Stimulated activated CD4-positive, alpha-beta T cell treated with anti-CD3 and anti-CD28 coated beads, Interleukin-15, amount 100 ng/mL, for 1 hour (primary cell): Measurements from ENCODE around the gene CDH23.

Source experiments
- DNase-seq, 2 donors: peaks; one replicate each; pipeline ENCODE4 v3.0.0-alpha.2; 2020; ENCODE audit warnings: low read depth in 1 of 2, low spot score in 1 of 2

Gene CDH23

GRCh38 chr10:71671994-71672946 is 275.6 kb downstream of the CDH23 start:
- DNase-seq = no peak

GRCh38 chr10:71675295-71675970 is 278.7 kb downstream of the CDH23 start:
- no peak for DNase-seq

DNA sequence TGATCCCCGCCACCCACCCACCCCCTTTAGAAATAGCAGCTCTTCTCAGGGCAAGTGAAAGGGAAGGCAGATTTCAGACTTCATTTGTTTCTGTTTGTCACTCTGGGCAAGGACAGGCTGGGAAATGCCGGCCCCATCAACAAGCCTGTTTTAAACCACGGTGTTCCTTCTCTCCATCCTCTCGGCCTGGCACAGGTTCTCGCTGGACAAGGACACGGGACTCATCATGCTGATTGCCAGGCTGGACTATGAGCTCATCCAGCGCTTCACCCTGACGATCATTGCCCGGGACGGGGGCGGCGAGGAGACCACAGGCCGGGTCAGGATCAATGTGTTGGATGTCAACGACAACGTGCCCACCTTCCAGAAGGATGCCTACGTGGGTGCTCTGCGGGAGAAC is 280.5 kb downstream of the CDH23 start:
- DNase-seq = no peak

GRCh38 chr10:71678057-71678805 is 281.5 kb downstream of the CDH23 start:
- no peak for DNase-seq

DNA sequence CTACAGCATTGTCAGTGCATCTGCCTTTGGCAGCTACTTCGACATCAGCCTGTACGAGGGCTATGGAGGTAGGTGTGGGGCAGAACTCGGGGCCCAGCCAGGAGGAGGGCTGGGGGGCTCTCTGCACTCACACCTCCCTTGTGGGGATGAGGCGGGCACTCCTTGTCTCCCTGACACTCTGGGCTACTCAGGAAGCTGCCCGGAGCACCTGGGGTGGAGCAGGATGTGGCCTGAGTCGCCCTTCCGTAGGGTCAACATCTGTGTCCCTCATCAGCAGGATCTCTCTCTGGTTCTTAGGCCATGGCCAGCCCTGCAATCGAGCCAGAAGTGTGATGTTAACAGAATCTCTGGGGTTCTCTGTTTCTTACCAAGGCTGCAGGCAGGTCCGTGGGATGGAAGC is 282.7 kb downstream of the CDH23 start:
- no peak for DNase-seq

- no peak for DNase-seq
These were observed 285.3 kb downstream of the CDH23 start for GRCh38 chr10:71681977-71682376.

- no peak for DNase-seq
These were observed 286.6 kb downstream of the CDH23 start for GRCh38 chr10:71683301-71683700.

DNA sequence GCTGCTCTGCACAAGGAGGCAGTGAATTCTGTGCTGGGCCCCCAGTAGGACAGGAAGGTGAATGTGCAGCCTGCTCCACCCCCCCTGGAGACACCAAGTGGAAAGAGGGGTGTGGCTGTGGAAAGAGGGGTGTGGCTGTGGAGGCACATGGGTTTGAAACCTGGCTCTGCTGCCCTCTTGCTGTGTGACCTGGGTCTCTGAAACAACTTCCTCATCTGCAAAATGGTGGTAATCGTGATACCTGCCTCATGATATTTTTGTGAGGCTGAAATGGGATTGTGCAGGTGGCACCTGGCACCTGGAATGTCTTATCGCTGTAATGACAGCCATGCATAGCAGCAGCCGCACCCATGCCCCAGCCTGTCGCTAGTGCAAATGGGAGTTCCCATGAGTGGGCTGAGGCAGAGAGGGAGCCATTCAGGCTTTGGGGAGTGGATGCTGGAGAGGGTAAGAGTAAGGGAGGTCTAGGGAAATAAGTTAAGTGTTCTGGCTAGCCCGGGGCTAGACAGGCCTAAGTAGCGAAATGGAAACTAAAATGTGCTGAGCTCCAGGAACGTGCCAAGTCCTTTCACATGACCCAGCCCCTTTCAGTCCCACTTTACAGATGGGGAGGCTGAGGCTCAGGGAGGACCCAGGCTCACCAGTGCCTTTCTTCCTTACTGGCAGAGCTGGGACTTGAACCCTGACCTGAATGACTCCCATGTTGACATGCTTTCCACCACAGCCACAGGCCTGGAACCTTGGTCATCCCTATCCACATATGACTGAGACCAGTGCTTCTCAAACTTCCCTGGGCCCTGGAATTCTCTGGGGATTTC is 287.8 kb downstream of the CDH23 start:
- no peak for DNase-seq

GRCh38 chr10:71685554-71686232 is 289.0 kb downstream of the CDH23 start:
- DNase-seq = no peak

GRCh38 chr10:71687077-71687476 is 290.4 kb downstream of the CDH23 start:
- no peak for DNase-seq

DNA sequence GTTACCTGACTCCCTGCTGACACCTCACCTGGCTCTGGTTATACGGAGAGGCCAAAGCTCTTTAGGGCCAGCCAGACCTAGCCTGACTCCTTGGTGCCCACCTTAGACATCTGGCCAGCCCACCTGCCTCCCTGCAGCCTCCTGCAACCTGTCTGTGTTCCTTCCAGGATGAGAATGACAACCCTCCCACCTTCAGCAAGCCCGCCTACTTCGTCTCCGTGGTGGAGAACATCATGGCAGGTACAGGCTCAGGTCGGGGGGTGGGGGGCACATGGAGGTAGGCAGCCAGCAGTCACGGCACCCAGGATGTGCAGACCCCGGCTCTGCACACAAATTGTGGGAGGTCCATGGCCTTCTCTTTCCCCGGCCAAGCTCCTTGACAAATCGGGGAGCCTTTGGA is 290.8 kb downstream of the CDH23 start:
- no peak for DNase-seq

DNA sequence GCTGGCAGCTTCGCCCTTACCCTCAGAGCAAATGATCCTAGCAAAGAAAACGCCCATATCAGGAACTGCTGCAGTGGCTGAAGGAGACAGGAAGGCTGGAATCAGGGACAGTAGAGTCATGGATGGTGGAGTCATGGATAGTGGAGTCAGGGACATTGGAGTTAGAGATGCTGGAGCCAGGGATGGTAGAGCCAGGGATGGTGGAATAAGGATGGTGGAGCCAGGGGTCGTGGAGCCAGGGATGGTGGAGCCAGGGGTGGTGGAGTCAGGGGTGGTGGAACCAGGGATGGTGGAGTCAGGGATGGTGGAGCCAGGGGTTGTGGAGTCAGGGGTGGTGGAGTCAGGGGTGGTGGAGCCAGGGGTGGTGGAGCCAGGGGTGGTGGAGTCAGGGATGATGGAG is 291.5 kb downstream of the CDH23 start:
- no peak for DNase-seq

DNA sequence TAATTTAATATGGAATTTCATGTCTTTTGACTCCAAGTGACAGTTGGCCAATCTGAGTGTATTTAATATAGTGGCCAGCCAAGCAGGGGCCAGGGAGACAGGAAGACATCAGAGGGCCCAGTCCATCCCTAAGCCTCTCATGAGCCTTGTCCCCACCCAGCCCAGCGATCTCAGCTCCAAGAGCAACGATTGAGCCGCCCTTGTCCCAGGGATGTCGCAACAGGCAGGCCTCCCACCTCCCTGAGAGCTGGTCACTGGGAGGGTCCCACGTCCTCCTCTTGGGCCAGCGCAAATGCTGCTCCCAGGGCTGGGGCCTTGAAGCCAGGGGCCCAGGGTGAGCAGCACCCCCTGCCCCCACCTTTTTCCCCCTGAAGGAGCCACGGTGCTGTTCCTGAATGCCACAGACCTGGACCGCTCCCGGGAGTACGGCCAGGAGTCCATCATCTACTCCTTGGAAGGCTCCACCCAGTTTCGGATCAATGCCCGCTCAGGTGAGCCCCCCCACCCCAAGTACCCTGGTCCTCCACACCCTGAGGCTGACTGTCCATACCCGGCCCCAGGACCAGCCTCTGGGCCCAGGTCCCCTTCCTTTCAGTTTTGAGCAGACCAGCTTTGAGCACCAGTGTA is 293.5 kb downstream of the CDH23 start:
- no peak for DNase-seq

DNA sequence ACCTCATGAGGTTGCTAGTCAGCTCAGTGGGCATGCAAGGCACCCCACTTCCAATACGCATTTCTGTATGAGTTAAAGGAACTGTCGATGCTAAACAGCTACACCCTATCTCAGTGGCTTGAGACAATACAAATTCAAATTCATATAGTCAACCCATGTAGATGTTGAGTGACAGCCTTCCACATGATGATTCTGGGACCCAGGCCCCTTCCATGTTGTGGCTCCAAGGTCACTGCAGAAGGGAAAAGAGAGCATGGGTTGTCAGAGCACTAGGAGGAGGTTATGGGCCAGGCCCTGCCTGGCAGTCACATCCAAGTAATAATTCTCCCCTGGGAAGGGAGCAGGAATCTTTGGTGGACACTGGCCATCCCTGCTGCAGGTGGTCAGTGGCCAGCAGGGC is 294.7 kb downstream of the CDH23 start:
- DNase-seq = no peak

DNA sequence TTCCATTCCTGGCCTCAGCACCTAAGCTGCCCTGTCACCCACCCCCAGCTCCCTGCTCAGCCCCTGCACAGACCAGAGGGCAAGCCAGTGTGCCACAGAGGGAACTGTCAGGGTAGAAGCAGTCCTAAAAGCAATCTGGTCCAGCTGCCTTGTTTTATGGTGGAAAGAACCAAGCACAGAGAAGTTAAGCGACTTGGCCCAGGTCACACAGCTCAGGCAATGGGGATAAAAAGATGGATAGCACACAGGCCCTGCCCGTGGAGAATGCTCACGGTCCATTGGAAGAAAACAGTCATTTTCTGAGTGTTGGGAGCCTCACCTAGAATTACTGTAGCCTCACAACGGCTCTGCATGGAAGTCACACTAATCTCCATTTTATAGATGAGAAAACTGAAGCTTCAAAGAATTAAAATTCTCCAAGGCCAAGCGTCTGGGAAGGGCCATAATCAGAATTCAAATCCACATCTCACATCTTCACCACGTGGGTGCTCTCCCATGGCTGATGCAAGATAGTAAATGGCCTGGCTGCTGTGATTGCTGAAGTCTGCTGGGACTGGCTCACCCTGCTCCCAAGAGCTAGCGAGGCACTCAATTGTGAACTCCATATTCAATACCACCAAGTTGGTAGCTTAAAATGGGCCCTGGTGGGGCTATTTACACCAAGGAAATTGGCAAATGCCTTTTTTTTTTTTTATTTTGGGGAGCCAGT is 296.0 kb downstream of the CDH23 start:
- no peak for DNase-seq

DNA sequence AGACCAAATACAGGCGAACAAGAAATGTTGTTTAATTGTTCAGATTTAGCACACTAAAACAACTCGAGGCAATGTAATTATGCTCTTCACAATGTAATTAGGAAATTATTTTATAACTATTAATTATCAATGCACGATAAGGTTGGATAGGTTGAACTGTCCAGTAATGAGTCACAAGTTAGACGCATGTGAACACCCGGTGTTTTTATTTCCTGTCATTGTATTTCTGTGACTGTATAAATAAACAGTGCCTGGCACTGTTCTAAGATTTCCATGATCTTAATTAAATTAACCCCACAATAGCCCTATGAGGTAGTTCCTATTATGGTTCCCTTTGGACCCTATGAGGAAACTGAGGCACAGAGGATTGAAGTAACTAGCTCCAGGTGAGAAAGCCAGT is 296.7 kb downstream of the CDH23 start:
- no peak for DNase-seq

DNA sequence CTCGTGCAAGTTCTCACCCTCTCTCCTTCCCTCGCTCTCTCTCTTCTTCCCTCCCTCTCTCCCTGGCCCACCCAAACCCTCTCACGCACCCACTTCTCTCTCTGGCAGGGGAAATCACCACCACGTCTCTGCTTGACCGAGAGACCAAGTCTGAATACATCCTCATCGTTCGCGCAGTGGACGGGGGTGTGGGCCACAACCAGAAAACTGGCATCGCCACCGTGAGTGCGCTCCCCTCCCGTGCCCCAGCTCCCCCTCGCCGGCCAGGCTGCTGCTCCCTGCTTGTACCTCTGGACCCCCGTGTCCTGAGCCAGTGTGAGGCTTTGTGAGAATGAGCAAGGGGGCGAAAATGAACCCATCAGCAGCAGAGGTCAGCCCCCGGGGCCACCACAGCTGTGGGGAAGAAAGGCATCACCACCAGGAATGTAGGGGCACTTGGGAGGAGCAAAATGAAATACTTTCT is 297.4 kb downstream of the CDH23 start:
- DNase-seq = no peak

- DNase-seq = no peak
These were observed 297.8 kb downstream of the CDH23 start for GRCh38 chr10:71694567-71694968.
